Activated naive CD4-positive, alpha-beta T cell treated with anti-CD3 and anti-CD28 coated beads, Interleukin-2, amount 50 U/mL, for 16 hours (primary cell): ENCODE measurements around the gene ETV1.

Experiments used
- DNase-seq: peaks from one replicate; pipeline ENCODE4 v3.0.0-alpha.2; 2020

ETV1 gene

DNA sequence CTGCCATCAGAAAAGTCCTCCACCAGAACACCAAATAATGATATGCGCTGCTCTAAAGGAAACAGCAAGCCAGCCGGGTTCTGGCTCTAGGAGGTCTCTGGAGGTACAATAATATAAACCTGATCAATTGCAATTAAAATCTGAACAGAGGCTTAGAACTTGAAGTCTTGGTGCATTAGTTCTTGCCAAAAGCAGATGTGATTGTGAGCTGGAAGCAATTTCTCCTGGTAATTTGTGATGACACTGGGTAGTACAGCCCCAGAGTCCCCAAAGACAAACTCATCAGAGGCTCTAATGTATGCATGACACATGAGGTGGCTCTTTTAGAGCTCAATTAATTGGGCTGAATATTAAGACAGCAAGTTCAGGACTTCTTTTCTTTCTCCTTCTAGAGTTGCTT, 3.3 kb downstream of the ETV1 start:
- no peak for DNase-seq

DNA sequence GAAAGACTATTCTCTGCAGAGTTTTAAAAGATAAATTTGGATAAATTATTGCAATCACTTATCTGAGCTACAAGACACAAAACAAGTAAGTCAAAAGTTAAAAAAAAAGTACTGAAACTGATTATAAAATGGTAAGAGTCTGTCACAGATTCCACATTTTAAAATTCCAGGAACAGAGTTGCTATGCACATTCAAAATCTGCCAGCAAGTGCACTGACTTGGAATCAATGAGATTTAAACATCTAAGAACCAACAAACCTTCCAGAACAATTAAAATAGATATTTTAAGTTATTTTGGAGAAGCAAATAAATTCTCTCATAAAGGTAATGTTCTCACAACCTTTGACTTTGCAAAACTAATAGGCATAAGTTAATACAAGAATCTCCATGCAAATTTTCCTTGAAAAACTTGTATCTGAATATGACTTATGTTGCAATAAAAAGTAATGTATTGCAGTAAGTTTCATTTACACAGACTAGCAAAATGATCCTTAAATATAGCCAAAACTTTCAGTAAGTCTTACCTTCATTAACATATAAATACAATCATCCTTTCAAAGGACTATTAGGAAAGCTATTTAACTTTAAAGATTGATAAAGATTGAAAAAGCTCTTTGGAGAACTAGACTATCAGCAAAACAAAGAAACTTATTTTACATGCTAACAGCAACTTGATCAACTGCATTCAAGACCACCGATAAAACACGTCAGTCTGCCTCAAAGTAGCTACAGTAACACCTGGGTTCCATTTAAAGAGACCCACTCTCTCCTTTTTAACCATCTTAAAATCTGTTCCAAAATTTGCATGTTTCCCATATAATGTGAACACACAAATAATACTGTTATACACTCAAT, 4.4 kb downstream of the ETV1 start:
- no peak for DNase-seq

DNA sequence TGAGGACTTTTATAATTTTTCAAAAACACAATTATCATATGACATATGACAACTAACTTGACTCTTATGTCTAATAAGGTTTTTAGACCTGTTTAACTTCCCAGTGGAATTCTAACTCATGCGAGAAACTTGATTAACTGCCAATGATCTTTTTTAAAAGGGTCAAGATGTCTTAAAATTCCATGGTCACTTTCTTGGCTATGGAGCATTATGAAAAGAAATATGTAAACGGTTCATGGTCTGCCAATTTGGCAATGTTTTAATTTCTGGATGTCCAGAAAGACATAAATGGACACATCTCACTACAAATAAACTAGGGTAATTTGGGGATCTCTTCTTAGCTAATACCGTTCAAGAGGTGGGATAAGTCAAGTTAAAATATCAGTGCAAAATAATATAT, 5.4 kb downstream of the ETV1 start:
- DNase-seq, result no peak

DNA sequence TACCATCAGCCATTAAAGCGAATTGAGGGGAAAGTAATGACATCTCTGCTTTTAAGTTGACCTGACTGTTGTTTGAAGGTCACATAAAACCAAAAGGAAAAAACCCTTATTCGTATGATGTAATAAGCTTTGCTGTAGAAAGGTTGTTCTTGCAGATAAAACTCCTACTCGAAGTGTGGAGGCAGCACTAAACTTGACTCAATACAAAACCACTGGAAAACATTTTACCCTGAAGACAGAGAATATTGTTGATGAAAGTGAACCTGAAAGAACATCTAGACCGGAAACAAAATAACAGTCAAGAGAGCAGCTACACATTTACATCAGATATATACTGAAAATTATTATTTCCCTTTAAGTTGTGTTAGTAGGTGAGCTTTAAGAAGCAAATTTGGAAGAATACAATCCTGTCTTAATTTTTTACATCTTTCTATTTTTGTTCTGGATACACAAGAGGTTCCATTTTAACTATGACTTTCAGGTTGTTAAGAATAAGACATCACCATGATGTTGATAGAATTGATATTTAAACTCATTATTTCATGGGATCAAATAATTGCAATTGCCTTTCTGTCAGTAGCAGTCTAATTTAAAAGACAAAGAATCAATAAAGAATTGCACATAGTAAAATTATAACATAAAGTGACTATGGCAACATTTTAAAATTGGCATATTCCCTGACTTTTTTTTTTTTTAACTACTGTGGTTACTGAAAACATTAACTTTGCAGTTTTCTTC, 6.4 kb downstream of the ETV1 start:
- DNase-seq, result no peak

DNA sequence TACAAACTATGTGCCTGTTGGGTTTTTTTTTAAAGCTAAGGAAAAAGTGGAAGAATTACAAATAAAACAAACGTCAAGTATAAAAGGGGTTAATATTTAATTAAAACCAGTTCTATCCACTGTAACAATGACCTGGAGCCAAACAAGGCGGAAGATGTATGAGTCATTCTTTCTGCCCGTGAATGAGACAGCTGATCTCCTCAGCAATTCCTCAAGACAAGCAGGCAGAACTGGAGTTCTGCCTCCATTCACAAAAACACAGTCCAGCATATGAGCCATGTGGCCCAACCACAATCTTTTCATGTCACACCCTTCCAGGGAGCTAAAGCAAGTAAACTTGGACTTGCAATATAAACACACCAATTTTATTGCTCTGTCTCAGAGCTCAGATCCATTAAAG, 8.4 kb downstream of the ETV1 start:
- DNase-seq, result no peak

DNA sequence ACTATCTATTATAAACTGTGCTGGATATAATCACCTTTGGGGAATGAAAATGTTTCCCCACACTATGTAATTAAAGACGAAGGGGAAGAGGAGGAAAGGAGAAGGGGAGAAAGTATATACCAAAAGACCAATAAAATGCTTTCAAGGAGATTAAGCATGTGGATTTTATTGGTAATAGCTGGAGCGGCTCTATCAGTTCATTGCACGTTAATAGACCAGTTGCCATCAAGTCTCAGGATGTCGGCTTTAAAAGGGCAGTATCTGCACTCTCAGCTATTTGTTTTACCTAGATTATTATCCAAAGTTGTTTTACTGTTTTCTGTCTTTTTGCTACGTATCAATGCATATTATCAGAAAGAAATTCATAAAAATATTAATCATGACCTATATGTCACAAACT, 9.0 kb downstream of the ETV1 start:
- DNase-seq, result no peak

DNA sequence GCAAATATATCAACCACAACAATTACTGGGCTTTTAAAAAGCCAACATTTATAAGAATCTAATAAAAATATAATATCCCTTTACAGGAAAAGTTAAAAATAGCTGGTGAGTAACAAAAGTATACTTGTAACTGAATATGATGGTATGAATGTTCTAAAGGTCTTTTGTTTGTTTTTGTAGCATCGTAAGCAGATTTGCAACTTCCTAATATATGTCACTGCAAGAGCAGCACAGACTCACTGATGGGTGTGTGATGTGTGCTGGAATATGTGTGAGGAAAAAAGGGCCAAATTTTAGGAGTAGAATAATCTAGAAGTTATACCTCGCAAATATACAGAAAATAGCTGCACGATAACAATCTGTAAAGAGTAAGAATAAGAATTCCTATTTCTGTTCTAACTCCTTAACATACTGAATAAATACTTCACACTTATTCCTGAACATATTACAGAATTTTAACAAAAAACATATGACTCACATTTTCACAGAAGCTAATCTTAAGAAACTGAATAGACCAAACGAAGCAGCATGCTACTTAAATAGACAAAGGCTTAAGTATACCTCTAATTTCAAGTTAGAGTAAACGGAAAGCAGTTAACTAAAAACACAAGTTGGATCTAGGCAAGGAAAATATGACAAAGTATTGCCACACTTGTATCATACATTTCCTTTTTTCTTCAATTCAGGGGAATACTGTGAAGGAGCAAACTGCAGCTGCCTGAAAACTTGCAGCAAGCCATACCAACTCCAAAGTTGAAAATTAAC, 9.6 kb downstream of the ETV1 start:
- DNase-seq, result no peak

DNA sequence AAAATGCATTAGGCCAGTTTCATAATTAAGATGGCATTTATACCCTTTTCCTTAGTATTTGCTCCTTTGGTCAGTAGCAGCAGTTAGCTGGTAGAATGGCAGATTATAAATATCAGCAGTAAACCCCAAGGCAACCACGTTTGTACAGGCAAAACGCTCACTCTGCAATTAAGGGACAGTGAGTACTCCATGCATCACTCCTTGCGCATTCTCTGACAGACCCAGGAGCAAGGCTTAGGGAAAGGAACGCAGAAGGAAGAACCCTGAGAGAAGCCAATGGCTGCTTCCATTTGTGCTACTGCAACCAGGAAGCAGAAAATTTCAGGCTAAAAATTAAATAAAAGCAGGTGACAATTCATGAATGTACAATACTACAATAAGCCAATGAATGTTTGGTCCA, 12.9 kb downstream of the ETV1 start:
- no peak for DNase-seq

DNA sequence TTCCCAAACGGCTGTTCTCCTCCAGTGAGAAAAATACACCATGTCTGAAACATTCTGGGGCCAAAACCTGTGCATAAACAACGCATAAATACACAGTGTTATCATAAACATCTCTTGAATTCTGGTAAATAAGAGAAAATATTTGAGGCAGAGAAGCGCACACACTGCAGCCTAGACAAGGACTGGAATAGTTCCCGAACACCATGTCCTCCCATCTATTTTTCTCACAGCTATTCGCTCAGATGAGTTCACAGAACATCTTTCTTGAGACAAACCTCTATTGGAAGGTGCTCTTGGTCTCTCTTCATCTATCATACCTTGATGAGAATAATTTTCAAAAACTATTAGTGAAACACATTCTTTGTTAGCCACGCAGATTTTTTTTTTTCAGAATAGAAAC, 24.4 kb downstream of the ETV1 start:
- no peak for DNase-seq

DNA sequence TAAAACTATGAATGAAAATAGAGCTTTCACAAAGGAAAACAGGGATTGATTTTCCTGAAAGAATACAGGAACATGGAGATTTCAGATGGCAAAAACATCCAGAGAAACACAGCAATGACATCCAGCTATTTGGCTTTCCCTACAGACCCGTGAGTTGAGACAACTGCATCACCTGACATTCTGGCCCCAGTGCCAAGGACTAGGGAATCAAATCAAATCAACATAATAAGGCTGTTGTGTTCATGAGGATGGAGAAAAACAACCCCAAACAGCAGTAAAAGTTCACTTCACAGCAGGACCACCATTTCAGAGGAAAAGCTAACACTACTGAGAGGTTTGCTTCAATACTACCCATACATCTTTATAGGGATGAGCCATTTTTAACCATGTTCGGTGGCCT, 25.5 kb downstream of the ETV1 start:
- no peak for DNase-seq

DNA sequence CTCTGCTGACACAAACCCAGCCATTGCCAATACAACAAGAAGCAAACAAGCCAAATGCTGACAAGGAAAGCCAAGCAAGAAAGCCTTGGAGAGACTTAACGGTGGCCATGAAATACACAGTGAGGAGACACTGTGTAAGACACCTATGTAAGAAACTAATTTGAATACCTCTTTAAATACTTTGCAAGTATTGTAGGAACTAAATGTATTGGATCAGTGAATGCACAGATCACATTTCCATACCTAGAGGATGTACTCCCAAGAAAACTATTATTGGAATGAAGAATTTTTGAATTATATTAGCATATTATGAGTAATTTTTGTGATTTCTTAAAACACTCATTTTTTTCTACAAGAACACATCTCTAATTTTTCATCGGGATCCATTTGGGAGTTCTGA, 34.0 kb downstream of the ETV1 start:
- DNase-seq, result no peak

DNA sequence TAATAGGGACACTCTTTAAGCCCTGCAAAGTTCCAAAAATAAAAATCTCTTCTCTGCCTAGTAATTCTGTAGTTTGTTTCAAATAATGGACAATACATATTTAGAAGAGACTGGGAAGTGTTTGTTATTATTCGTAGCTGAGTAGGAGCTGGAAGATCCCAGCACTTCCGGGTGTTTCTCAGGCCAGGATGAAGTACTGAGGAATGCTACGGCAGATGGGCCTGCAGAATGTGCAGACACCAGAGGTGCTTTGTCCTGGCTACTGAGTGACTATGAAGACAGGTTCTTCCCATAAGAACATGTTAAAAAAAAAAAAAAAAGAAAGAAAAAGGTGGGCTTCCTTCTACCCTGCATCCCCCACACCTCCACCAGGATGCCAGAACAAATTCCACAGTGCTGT, 36.1 kb downstream of the ETV1 start:
- DNase-seq, result no peak

DNA sequence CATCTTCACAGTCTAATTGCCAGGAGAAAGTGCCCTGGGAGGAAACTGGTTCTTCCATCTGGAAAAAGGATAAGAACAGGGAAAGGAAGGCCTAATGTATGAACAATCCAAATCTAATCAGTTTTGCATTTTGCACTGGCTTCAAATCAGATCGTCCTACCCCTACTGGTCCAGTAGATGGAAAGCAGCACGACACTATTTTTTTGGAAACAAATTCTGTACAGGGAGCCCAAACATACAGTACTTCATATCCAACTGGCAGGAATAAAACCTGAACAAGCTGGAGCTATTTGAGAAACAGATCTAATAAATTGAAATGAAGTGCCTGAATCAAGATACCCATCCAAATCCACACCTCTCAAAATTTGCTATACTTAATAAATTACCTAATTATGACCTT, 36.5 kb downstream of the ETV1 start:
- no peak for DNase-seq

DNA sequence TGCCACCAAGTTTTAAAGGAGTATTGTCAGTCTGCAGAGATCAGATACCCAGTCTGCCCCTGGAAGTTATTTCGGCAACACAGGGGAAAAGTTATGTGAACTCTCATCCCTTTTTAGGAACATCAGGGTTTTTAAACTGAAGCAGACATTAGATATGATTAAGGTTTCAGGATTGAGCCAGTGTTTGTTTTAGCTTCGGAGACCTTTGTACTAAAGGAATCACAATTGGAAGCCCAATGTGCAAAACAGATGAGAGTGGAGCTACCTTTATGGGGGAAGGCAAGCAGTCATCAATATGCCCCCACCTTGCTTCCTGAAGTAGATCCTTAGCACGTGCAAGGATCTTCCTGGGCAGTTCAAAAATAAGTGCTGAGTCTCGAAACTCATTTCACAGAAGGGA, 39.5 kb downstream of the ETV1 start:
- DNase-seq, result no peak

DNA sequence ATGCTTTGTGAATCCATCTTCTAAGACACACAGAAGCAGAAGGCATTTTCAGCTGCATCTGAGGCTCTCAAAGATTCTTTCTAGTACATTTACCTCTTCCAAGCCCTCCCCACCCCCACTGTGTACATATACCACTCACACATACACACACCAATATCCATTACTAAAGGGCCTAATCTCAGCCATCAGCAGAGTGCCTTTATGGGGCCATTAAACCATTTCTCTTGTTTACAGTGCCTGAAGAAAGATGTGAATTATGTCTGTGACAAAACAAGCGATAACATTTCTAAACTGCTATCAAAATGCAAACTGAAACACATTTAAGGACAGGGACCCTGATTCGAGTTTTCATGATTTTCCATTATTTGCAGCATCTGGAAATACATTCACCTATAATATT, 40.0 kb downstream of the ETV1 start:
- no peak for DNase-seq

DNA sequence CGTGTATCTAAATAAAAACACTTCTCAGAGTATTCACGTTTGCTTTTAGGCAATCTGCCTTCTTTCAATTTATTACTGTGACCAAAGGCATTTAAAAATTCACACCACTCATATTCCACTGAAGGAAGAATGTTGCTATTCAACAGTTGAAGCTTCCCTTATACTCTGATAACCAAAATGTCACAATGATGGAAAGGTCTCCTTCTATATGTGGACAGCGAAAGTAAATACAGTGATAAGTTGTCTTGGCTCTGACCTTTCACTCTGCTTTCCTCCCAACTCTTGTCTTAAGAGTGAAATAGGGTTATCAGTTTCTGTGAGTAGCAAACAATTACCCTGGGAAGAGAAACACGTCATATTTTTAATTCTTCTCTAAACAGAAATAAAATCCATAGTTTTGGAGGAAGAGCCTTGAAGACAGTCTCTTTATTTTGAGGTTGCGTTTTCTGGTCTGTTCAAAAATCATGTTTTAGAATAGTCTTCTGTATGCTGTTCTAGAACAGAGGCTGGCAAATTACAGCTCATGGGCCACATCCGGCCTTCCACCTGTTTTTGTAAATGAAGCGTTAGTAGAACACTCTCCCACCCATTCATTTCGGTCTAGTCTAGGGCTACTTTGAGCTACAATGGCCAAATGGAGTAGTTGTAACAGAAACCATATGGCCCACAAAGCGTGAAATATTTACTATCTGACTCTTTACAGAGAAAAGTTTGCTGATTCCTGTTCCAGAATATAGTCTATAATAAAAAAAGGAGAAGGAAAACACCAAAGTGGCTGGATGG, 41.3 kb downstream of the ETV1 start:
- no peak for DNase-seq

DNA sequence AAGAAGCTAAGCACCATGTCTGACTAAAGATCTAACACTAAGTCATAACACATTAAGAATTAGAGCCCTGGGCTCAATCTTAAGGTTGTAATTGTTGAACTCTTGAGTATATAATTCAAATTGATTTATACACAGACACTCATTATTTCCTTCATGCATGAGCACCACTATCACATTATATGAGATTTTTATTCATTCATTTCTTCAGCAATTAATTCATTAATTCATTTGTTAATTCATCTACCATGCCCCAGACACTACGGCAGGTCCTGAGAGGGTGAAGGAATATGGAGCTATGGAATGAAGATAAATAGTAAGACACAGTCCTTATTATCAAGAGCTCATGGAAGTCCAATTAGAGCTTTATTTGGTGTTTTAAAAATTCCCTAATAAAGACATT, 41.9 kb downstream of the ETV1 start:
- DNase-seq, result no peak

DNA sequence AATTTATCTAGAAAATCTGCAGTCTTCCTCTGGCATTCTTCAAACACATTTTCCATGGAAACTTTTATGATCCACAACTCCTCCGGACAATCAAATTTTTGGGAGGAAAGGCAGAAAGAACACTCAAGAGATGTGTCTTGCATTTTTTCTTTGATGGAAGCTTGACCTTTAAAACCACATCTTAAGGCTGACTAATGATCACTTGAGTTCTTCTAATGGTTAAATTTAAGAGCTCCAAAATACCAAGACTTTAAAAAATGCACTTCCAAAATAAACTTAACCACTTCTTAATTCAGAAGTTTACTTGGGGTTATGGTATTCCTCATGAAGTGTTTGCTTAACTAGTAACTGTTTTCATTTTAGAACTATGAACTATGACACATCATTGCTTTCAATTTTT, 43.3 kb downstream of the ETV1 start:
- no peak for DNase-seq

DNA sequence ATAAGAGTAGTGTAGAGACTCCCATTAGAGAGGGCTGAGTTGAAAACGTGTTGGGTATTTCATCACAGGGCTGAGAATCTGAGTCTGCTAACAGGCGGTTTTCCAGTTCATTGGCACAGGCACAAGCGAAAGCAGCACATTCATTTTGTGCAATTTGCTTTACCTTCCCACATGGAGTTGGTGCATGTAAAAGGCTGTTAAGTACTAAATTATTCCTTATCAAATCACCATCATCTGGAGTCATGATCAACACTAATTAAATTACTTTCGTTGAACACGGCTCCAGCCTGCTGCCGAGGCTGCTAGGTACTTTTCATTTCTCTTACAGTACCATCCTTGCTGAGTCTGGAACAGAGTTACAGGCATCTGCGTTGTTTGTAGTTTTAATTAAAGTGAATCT, 43.8 kb downstream of the ETV1 start:
- no peak for DNase-seq

DNA sequence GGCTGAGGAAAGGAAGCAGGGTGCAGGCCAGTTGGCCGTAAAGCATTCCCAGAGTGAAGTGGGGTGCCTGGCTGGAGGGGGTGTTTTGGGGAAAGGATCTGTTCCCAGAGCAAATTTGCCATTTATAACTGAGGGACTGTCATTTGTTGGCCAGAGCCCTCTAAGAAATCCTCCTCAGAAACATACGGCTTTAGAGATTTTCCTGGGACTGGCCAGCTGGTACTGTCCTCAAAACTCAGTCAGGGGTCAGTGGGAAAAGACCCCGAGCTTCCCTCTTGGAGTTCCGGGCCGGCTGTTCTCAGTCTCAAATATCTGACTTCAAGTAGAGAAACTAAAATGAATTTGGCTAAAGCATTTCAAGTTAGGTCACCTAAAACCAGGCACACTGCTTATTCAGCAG, 55.9 kb downstream of the ETV1 start:
- no peak for DNase-seq

DNA sequence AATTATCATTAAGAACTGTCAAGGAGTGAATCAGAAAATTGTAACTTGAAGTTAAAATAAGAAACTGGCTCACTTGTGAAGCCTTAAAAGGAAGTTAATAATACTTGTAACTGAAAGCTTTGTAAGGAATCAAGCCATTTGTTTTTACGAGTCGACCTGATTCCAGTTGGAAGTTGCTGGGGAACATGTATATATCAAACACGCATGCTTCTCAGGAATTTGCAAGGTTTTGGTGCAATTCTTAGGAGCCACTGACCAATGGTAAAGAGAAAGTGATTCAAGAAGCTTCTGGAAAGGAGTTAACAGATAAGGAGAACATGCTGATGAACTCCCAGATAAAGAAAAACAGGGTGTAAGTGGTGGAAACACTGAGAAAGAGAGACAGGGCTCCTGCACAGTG, 56.4 kb downstream of the ETV1 start:
- DNase-seq, result no peak

DNA sequence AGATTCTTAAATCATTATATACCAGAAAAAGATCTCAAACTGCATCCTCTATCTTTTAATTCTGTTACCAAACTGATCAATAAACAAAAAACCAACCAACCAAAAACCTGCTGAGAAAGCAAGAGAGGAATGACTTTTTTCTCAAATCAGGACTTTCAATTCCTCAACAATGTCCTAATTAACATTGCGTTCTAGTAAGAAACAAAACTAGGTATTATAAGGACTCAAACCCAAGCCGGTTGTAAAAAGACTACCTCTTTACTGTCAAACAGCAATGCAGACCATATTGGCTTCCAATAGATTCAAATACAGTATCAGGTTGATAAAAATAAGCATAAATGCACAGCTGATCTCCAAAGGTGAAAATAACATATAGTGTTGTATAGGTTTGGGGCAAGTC, 57.3 kb downstream of the ETV1 start:
- DNase-seq, result no peak

DNA sequence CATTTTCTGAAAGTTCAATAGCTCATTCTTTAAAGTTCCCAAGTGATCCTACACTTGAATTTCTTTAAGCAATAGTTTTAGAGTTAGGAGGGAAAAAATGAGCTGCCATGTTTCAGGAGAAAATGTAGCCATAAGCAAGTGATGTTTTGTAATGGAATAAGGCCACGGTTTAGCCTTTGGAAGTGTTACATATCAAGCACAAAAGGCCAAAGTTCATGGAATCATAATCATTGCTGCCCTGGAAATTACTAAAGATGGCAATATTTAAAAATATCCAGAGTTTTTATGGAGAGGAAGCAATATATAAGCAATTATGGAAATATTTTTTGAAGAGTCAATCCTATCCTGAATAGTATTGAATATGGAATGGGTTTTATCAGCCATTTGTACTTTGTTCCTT, 68.4 kb downstream of the ETV1 start:
- no peak for DNase-seq
